HCT116 (cell line): Measurements from ENCODE around the gene PSORS1C1. TPM values are rescaled to one million over a fixed set of nuclear protein-coding genes. Genes with fewer than 3 reads are reported as not detected.

Experiments
- ATAC-seq: fragments of 200-7000 bp; cut with Tn5 transposase; 2 replicates; pipeline ENCODE4 v1.9.1; 2020; ENCODE audit warnings: mild to moderate bottlenecking, moderate library complexity
- BruUV-seq: library from RNA; stranded (reverse); fragments of 400-500 nt; replicated peaks from 2 replicates; lab custom pipeline; 2021; lab: Mats Ljungman, UMichigan
- CTCF ChIA-PET: fragments of 300-600 bp; sonication (Branson Sonifier 250); formaldehyde crosslinking; loops from one replicate; lab custom pipeline; 2021; ENCODE audit warnings: antibody characterized with exemption; lab: Charles Lee
- POLR2A ChIA-PET: fragments of 300-600, 350-600 bp; sonication (Branson Sonifier 250); formaldehyde crosslinking; loops from one replicate; lab custom pipeline; 2021; ENCODE audit warnings: antibody characterized with exemption; lab: Charles Lee
- RAD21 ChIA-PET, 2 experiments: fragments of 300-600 bp; sonication (Branson Sonifier 250); formaldehyde crosslinking; loops; one replicate each; lab custom pipeline; 2023; ENCODE audit warnings: low total read pairs in 2 of 2; ENCODE audit not compliant: uncharacterized antibody in 2 of 2, unreplicated experiment in 2 of 2, low non-redundant PET in 1 of 2; lab: Charles Lee
- DNase-seq: peaks from one replicate; pipeline ENCODE4 v3.0.0-alpha.2; 2010; ENCODE audit warnings: low read depth, low spot score
- H2AFZ ChIP-seq: fragments of 200-600 bp; shearing (Covaris generic), sonication (generic); 2 replicates; pipeline ENCODE4 v1.6.1; 2017; ENCODE audit warnings: low read depth, mixed run types, mixed read lengths, antibody characterized with exemption, low read length; ENCODE audit not compliant: poor library complexity, severe bottlenecking
- H3K27ac ChIP-seq: 2 replicates; pipeline ENCODE4 v1.5.1; 2012; ENCODE audit warnings: low read depth, low read length
- H3K27me3 ChIP-seq: fragments of 200-600 bp; sonication (generic); 2 replicates; pipeline ENCODE4 v1.6.1; 2016; ENCODE audit warnings: mixed run types, low read length, mixed read lengths; ENCODE audit not compliant: insufficient read depth
- H3K36me3 ChIP-seq, 2 experiments: fragments of 200-500 bp in 1 of 2; fragments of 200-600 bp in 1 of 2; sonication (Bioruptor generic) in 1 of 2; sonication (generic) in 1 of 2; 2 replicates each; pipeline versions ENCODE4 v1.5.1 to v1.6.1; 2014 to 2016; ENCODE audit warnings: low read length in 2 of 2, inconsistent platforms in 1 of 2, mixed read lengths in 1 of 2, mixed run types in 1 of 2; ENCODE audit not compliant: insufficient read depth in 2 of 2, control insufficient read depth in 1 of 2
- H3K4me1 ChIP-seq, 2 experiments: fragments of 200-600 bp in 1 of 2; sonication (generic) in 1 of 2; 2 replicates each; pipeline versions ENCODE4 v1.5.1 to v1.6.1; 2012 to 2017; ENCODE audit warnings: low read length in 2 of 2, inconsistent platforms in 1 of 2, mild to moderate bottlenecking in 1 of 2, mixed read lengths in 1 of 2, mixed run types in 1 of 2, moderate library complexity in 1 of 2; ENCODE audit not compliant: insufficient read depth in 2 of 2, control insufficient read depth in 1 of 2
- H3K4me2 ChIP-seq: fragments of 200-600 bp; sonication (generic); 2 replicates; pipeline ENCODE4 v1.6.1; 2017; ENCODE audit warnings: mixed run types, low read length, mixed read lengths
- H3K4me3 ChIP-seq, 2 experiments: fragments of 200-600 bp in 1 of 2; sonication (generic) in 1 of 2; replicated peaks in 1 of 2; 2 replicates each; pipeline ENCODE4 v1.5.1; 2011 to 2016; ENCODE audit warnings: low read length in 2 of 2, control low read depth in 1 of 2, low read depth in 1 of 2, mild to moderate bottlenecking in 1 of 2, mixed read lengths in 1 of 2, mixed run types in 1 of 2
- H3K79me2 ChIP-seq: fragments of 200-600 bp; sonication (generic); 2 replicates; pipeline ENCODE4 v1.6.1; 2017; ENCODE audit warnings: mild to moderate bottlenecking, mixed run types, low read length, moderate library complexity, mixed read lengths; ENCODE audit not compliant: insufficient read depth
- H3K9ac ChIP-seq: fragments of 200-600 bp; sonication (generic); 2 replicates; pipeline ENCODE4 v1.6.1; 2016; ENCODE audit warnings: low read length, mixed read lengths
- H3K9me2 ChIP-seq: fragments of 200-600 bp; sonication (generic), shearing (Covaris generic); 2 replicates; pipeline ENCODE4 v1.6.1; 2017; ENCODE audit warnings: mixed run types, mild to moderate bottlenecking, moderate library complexity; ENCODE audit not compliant: insufficient read depth
- H3K9me3 ChIP-seq, 2 experiments: fragments of 200-500 bp in 1 of 2; fragments of 200-600 bp in 1 of 2; sonication (Bioruptor generic) in 1 of 2; sonication (generic) in 1 of 2; 2 replicates each; pipeline ENCODE4 v1.6.1; 2014 to 2017; ENCODE audit warnings: low read length in 2 of 2, mixed read lengths in 2 of 2, inconsistent platforms in 1 of 2, low read depth in 1 of 2, mild to moderate bottlenecking in 1 of 2, mixed run types in 1 of 2, moderate library complexity in 1 of 2; ENCODE audit not compliant: control insufficient read depth in 1 of 2, insufficient read depth in 1 of 2
- H4K20me1 ChIP-seq: fragments of 200-600 bp; sonication (generic), shearing (Covaris generic); 2 replicates; pipeline ENCODE4 v1.6.1; 2017; ENCODE audit warnings: mixed run types, mild to moderate bottlenecking, moderate library complexity; ENCODE audit not compliant: insufficient read depth
- CTCF ChIP-seq, 3 experiments: fragments of 200-600 bp in 1 of 3; sonication (generic) in 1 of 3; IDR thresholded peaks in 2 of 3; conservative IDR thresholded peaks in 1 of 3; 2 replicates each; pipeline ENCODE4 v1.5.1; 2012 to 2017; ENCODE audit warnings: low read depth in 2 of 3, low read length in 2 of 3, antibody characterized with exemption in 1 of 3, borderline replicate concordance in 1 of 3, control low read depth in 1 of 3, mild to moderate bottlenecking in 1 of 3, mixed read lengths in 1 of 3, mixed run types in 1 of 3, moderate library complexity in 1 of 3; ENCODE audit not compliant: insufficient read depth in 1 of 3
- EZH2phosphoT487 ChIP-seq: fragments of 200-600 bp; IDR thresholded peaks from 2 replicates; pipeline ENCODE4 v1.6.1; 2018; ENCODE audit warnings: antibody characterized with exemption, borderline replicate concordance
- FOSL1 ChIP-seq: IDR thresholded peaks from 2 replicates; pipeline ENCODE4 v1.6.1; 2012; ENCODE audit warnings: low read depth
- RAD21 ChIP-seq: IDR thresholded peaks from 2 replicates; pipeline ENCODE4 v1.6.1; 2012; ENCODE audit warnings: low read depth, mild to moderate bottlenecking
- REST ChIP-seq: IDR thresholded peaks from 2 replicates; pipeline ENCODE4 v1.6.1; 2012; ENCODE audit warnings: low read depth
- SRF ChIP-seq: IDR thresholded peaks from 2 replicates; pipeline ENCODE4 v1.6.1; 2012; ENCODE audit warnings: low read depth
- TCF7L2 ChIP-seq: IDR thresholded peaks from 2 replicates; pipeline ENCODE4 v1.7.0; 2011; ENCODE audit warnings: borderline replicate concordance, inconsistent platforms; ENCODE audit not compliant: insufficient read depth, insufficient read length; ENCODE audit errors: extremely low read depth
- ZBTB33 ChIP-seq: IDR thresholded peaks from 2 replicates; pipeline ENCODE4 v1.6.1; 2011; ENCODE audit warnings: mild to moderate bottlenecking, low read length, moderate library complexity; ENCODE audit not compliant: insufficient replicate concordance; ENCODE audit errors: extremely low read depth
- ZFX ChIP-seq: fragments of 450-650 bp; IDR thresholded peaks from 2 replicates; pipeline ENCODE4 v1.6.1; 2017
- intact Hi-C: fragments of 100-400 bp; cut with micrococcal nuclease; formaldehyde crosslinking; loops from 2 replicates; pipeline ENCODE4 v1.10.0; 2022
- total RNA-seq: library from RNA; stranded (reverse); gene quantifications from one replicate; pipeline ENCODE4 v1.2.1, GENCODE V29; 2021; ENCODE audit not compliant: unreplicated experiment
- TF ChIP-seq, protein P1 (sequence below): IDR thresholded peaks from 2 replicates; pipeline ENCODE4 v1.6.1; 2012

PSORS1C1 gene
- total RNA-seq, 1 experiment from 2014 or later = 9.8 TPM

DNA sequence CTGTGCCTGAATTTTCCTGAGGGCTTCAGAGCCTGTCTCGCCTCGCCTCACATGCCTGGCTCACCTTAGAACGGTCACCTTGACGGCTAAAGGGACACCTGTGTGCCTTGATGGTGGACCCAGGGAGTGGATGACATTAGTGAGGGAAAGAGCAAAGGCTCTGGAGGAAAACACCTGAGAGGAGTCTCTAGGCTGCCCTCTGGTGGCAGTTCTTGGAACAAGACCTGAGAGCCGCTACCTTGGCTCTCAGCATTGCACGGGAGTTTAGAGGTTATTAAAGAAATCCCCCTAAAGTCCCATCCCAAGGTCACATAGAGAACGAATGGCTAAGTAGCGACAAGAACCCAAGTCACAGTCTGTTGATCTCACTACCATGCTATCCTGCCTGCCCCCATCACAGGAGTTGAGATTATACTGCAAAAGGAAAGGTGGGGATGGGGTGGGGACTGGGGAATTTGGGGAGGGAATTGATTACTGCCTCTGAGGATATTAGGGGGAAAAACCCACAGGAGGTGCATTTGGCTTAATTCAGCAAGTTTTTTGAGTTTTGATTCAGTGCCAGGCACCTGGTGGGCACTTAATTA lies 13.6 kb downstream of the PSORS1C1 start:
- no peak for DNase-seq
- CTCF ChIA-PET = interaction anchor here (0.7 to 2.6 kb wide), 4 partner anchors 10 to 65 kb away, joined by 3 to 12 read pairs (median 6); partner anchors contain the start of gene PSORS1C1
- Histone ChIP-seq H3K4me3 (no peak overlapping the region), H3K36me3 (no peaks in the 10 kb centered on the region), H3K27me3 (no peaks in the 10 kb centered on the region), H4K20me1 (no peaks in the 10 kb centered on the region), H2AFZ (no peak overlapping the region), H3K27ac (no peak overlapping the region), H3K4me1 (peaks cover 26 to 39% of the 10 kb centered on the region in 2 experiments), H3K9me3 (no peaks in the 10 kb centered on the region), H3K9ac (no peak overlapping the region), H3K79me2 (no peaks in the 10 kb centered on the region), H3K4me2 (no peak overlapping the region), H3K9me2 (no peaks in the 10 kb centered on the region)
- TF ChIP-seq RAD21 = peak; percentile 67
- TF ChIP-seq CTCF (IDR thresholded peaks at IDR 0.05 in 2 of 3, conservative IDR thresholded peaks at IDR 0.05 in 1 of 3; ENCODE audit: borderline replicate concordance in 1 of 3, insufficient read depth in 1 of 3, low read depth in 2 of 3, low read length in 2 of 3) = peak; percentile 62 to 89 (median 76); a peak in 5 of 6 replicates
- TF ChIP-seq FOSL1 = no peak
- POLR2A ChIA-PET = no interaction called here
- BruUV-seq = no TSS peak
- intact Hi-C loops = loop anchor here (1.0 kb wide), 1 partner anchor 213 kb away; no protein-coding TSS in a partner anchor
- peak; percentile 75 for ATAC-seq
- RAD21 ChIA-PET = interaction anchor here in 1 of 2 experiments (0.6 kb wide), 1 partner anchor 14 kb away, joined by 3 read pairs; the partner anchor contains the start of gene PSORS1C1

DNA sequence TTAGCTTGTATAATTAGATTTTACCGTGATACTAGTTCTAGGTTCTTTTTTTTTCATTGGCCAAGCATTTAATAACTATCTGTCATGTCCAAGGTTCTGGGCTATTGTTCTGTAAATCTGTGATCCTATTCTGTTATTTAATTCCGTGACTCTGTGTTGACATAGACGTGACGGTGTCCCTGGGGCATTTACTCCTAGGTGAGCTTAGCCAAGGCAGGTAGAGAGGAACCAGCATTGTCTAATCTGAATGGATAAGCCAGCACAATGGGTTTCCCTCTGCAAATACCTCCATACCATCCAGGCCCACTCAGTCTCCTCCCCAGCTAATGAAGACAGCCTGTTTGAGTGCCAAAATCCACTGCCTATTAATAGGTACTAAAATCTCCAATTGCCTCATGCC lies 14.5 kb downstream of the PSORS1C1 start:
- no peaks in the 10 kb centered on the region for H3K79me2 ChIP-seq
- no peak overlapping the region for H3K4me3 ChIP-seq
- POLR2A ChIA-PET = no interaction called here
- no peak overlapping the region for H3K4me2 ChIP-seq
- H3K4me1 ChIP-seq = peaks cover 18 to 31% of the 10 kb centered on the region in 2 experiments
- no peaks in the 10 kb centered on the region for H3K36me3 ChIP-seq
- DNase-seq = no peak
- H3K27me3 ChIP-seq = no peaks in the 10 kb centered on the region
- no peaks in the 10 kb centered on the region for H4K20me1 ChIP-seq
- no peaks in the 10 kb centered on the region for H3K9me2 ChIP-seq
- no peak overlapping the region for H3K27ac ChIP-seq
- no peak for ATAC-seq
- intact Hi-C loops = no loop called here
- H2AFZ ChIP-seq = no peak overlapping the region
- RAD21 ChIA-PET = no interaction called here
- no peaks in the 10 kb centered on the region for H3K9me3 ChIP-seq
- BruUV-seq = no TSS peak
- CTCF ChIA-PET = interaction anchor here (0.7 to 2.6 kb wide), 4 partner anchors 11 to 64 kb away, joined by 3 to 12 read pairs (median 6); partner anchors contain the start of gene PSORS1C1
- H3K9ac ChIP-seq = no peak overlapping the region
- TF ChIP-seq EZH2phosphoT487 (no peak), REST (no peak), SRF (no peak), FOSL1 (no peak), TCF7L2 (no peak), ZFX (no peak), ZBTB33 (no peak)
- TF ChIP-seq, protein P1, sequence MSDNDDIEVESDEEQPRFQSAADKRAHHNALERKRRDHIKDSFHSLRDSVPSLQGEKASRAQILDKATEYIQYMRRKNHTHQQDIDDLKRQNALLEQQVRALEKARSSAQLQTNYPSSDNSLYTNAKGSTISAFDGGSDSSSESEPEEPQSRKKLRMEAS = no peak
